HepG2 (cell line): Measurements from ENCODE around the gene MID2. TPM values are rescaled to one million over a fixed set of nuclear protein-coding genes. Genes with fewer than 3 reads are reported as not detected.

Experiments
- ATAC-seq: fragments of 200-7000 bp; cut with Tn5 transposase; 3 replicates; pipeline ENCODE4 v1.9.1; 2020; ENCODE audit warnings: mild to moderate bottlenecking, moderate library complexity
- BruUV-seq: library from RNA; stranded (reverse); fragments of 400-500 nt; replicated peaks from 2 replicates; lab custom pipeline; 2021; lab: Mats Ljungman, UMichigan
- CTCF ChIA-PET: fragments of 300-600 bp; formaldehyde crosslinking; extraction: SDS; loops from one replicate; lab custom pipeline; 2021; ENCODE audit warnings: low total read pairs, inconsistent platforms, low intra/inter-chr PET ratio; lab: Yijun Ruan, JAX
- POLR2A ChIA-PET: fragments of 350-600 bp; sonication (Branson Sonifier 250); formaldehyde crosslinking; loops from one replicate; lab custom pipeline; 2020; ENCODE audit warnings: antibody characterized with exemption, inconsistent platforms; lab: Yijun Ruan, JAX
- DNase-seq: peaks from one replicate; pipeline ENCODE4 v3.0.0-alpha.2; 2015; ENCODE audit warnings: low spot score
- FAIRE-seq: peaks from 3 replicates; lab custom pipeline; 2011; peaks lifted over from hg19 to GRCh38; lab: Jason Lieb, UNC
- H2AFZ ChIP-seq: one replicate; pipeline ENCODE4 v1.6.1; 2011; ENCODE audit warnings: low read length, inconsistent platforms
- H3K27ac ChIP-seq: fragments of 300-600 bp; 3 replicates; pipeline ENCODE4 v1.8.0; 2011; ENCODE audit warnings: mixed run types, mild to moderate bottlenecking, mixed read lengths, low read length, inconsistent platforms; ENCODE audit not compliant: insufficient read depth; ENCODE audit errors: extremely low read length
- H3K27me3 ChIP-seq, 2 experiments: fragments of 200-600 bp in 1 of 2; 2 replicates in 1 of 2; 3 replicates in 1 of 2; pipeline versions ENCODE4 v1.6.0 to v1.8.0; 2011; ENCODE audit warnings: low read length in 2 of 2, mild to moderate bottlenecking in 2 of 2, moderate library complexity in 2 of 2, inconsistent platforms in 1 of 2; ENCODE audit not compliant: insufficient read depth in 2 of 2, control insufficient read depth in 1 of 2
- H3K36me3 ChIP-seq, 2 experiments: fragments of 200-600 bp in 1 of 2; replicated peaks in 1 of 2; 2 replicates in 1 of 2; 3 replicates in 1 of 2; pipeline versions ENCODE4 v1.5.1 to v1.8.0; 2011; ENCODE audit warnings: low read length in 2 of 2, inconsistent platforms in 1 of 2; ENCODE audit not compliant: insufficient read depth in 2 of 2, control insufficient read depth in 1 of 2
- H3K4me1 ChIP-seq: 2 replicates; pipeline ENCODE4 v1.5.1; 2012; ENCODE audit warnings: low read length, inconsistent platforms; ENCODE audit not compliant: insufficient read depth
- H3K4me2 ChIP-seq: 2 replicates; pipeline ENCODE4 v1.6.0; 2011; ENCODE audit warnings: low read depth, low read length, inconsistent platforms
- H3K4me3 ChIP-seq, 3 experiments: fragments of 200-600 bp in 1 of 3; sonication (generic), shearing (Covaris generic) in 1 of 3; replicated peaks in 1 of 3; 2 replicates each; pipeline ENCODE4 v1.5.1; 2011 to 2016; ENCODE audit warnings: low read length in 3 of 3, inconsistent platforms in 2 of 3, low read depth in 2 of 3, mild to moderate bottlenecking in 2 of 3, control low read depth in 1 of 3, mixed read lengths in 1 of 3; ENCODE audit not compliant: insufficient read depth in 1 of 3
- H3K79me2 ChIP-seq: one replicate; pipeline ENCODE4 v1.6.1; 2011; ENCODE audit warnings: low read length, inconsistent platforms; ENCODE audit not compliant: insufficient read depth
- H3K9ac ChIP-seq: 2 replicates; pipeline ENCODE4 v1.6.0; 2011; ENCODE audit warnings: mild to moderate bottlenecking, low read depth, low read length, inconsistent platforms; ENCODE audit not compliant: insufficient read depth
- H3K9me3 ChIP-seq: 2 replicates; pipeline ENCODE4 v1.5.1; 2012; ENCODE audit warnings: mild to moderate bottlenecking, low read length
- H4K20me1 ChIP-seq: 2 replicates; pipeline ENCODE4 v1.6.0; 2011; ENCODE audit warnings: inconsistent platforms, mild to moderate bottlenecking, low read length, moderate library complexity; ENCODE audit not compliant: insufficient read depth
- CREB1 ChIP-seq, 2 experiments: fragments of 450-650 bp in 1 of 2; IDR thresholded peaks; 2 replicates each; pipeline ENCODE4 v1.6.1; 2016 to 2017; ENCODE audit warnings: control low read depth in 1 of 2, mild to moderate bottlenecking in 1 of 2, missing compliant biosample characterization in 1 of 2, missing genetic modification characterization in 1 of 2
- E2F1 ChIP-seq: sonication (generic); formaldehyde crosslinking; IDR thresholded peaks from 2 replicates; pipeline ENCODE4 v1.5.0; 2020; ENCODE audit warnings: missing genetic modification reagents
- FOSL2 ChIP-seq: sonication (generic); formaldehyde crosslinking; IDR thresholded peaks from 2 replicates; pipeline ENCODE4 v1.4.0; 2020; ENCODE audit warnings: missing genetic modification reagents
- HDAC1 ChIP-seq: sonication (generic); formaldehyde crosslinking; IDR thresholded peaks from 2 replicates; pipeline ENCODE4 v1.5.1; 2020; ENCODE audit warnings: mild to moderate bottlenecking, missing genetic modification reagents
- JUND ChIP-seq: sonication (generic); formaldehyde crosslinking; IDR thresholded peaks from 2 replicates; pipeline ENCODE4 v1.8.0; 2022; ENCODE audit warnings: mild to moderate bottlenecking, missing genetic modification reagents
- KAT2B ChIP-seq: fragments of 150-350 bp; IDR thresholded peaks from 2 replicates; pipeline ENCODE4 v1.6.1; 2014; ENCODE audit warnings: low read depth, low read length, borderline replicate concordance
- KAT8 ChIP-seq: IDR thresholded peaks from 2 replicates; pipeline ENCODE4 v1.6.1; 2016; ENCODE audit warnings: missing genetic modification reagents, missing compliant biosample characterization
- KLF6 ChIP-seq: IDR thresholded peaks from 2 replicates; pipeline ENCODE4 v1.8.0; 2016; ENCODE audit warnings: missing biosample characterization, missing genetic modification reagents
- KMT2B ChIP-seq: IDR thresholded peaks from 2 replicates; pipeline ENCODE4 v1.6.1; 2016; ENCODE audit warnings: missing genetic modification reagents, missing compliant biosample characterization
- MXD3 ChIP-seq: IDR thresholded peaks from 2 replicates; pipeline ENCODE4 v1.6.1; 2016; ENCODE audit warnings: mild to moderate bottlenecking, missing biosample characterization, missing genetic modification reagents
- RARA ChIP-seq: IDR thresholded peaks from 2 replicates; pipeline ENCODE4 v1.6.1; 2016; ENCODE audit warnings: missing genetic modification reagents, missing compliant biosample characterization
- RXRB ChIP-seq: IDR thresholded peaks from 2 replicates; pipeline ENCODE4 v1.6.1; 2016; ENCODE audit warnings: borderline replicate concordance, missing genetic modification reagents, missing compliant biosample characterization
- XBP1 ChIP-seq: sonication (generic); formaldehyde crosslinking; IDR thresholded peaks from 2 replicates; pipeline ENCODE4 v1.5.0; 2020; ENCODE audit warnings: missing genetic modification reagents
- ZKSCAN8 ChIP-seq: IDR thresholded peaks from 2 replicates; pipeline ENCODE4 v1.6.1; 2016; ENCODE audit warnings: borderline replicate concordance, missing genetic modification reagents, missing compliant biosample characterization
- ZNF205 ChIP-seq: IDR thresholded peaks from 2 replicates; pipeline ENCODE4 v1.6.1; 2018; ENCODE audit warnings: missing biosample characterization, missing genetic modification reagents
- ZNF275 ChIP-seq: sonication (generic); formaldehyde crosslinking; IDR thresholded peaks from 2 replicates; pipeline ENCODE4 v1.8.0; 2022; ENCODE audit warnings: missing genetic modification reagents, mild to moderate bottlenecking, inconsistent platforms, borderline replicate concordance
- ZNF615 ChIP-seq: sonication (generic); formaldehyde crosslinking; IDR thresholded peaks from 2 replicates; pipeline ENCODE4 v1.5.0; 2020; ENCODE audit warnings: mild to moderate bottlenecking, missing genetic modification reagents, borderline replicate concordance
- ZNF644 ChIP-seq: IDR thresholded peaks from 2 replicates; pipeline ENCODE4 v1.6.1; 2016; ENCODE audit warnings: low read depth
- WGBS: methylation state at CpG from one replicate; pipeline ENCODE4 v1.1.6; 2017; ENCODE audit warnings: low lambda C conversion rate; 5-methylcytosine and 5-hydroxymethylcytosine counted together
- in situ Hi-C: cut with HindIII; loops from 2 replicates; pipeline ENCODE4 v1.10.0; 2017; ENCODE audit warnings: low pct_unique_long_range_greater_than_20kb; ENCODE audit not compliant: extremely low pct_ligation_motif_present
- intact Hi-C: fragments of 100-400 bp; cut with micrococcal nuclease; formaldehyde crosslinking; loops from one replicate; pipeline ENCODE4 v1.10.0; 2022; ENCODE audit not compliant: unreplicated experiment
- polyA plus RNA-seq, 8 experiments: library from polyadenylated mRNA; depleted of rRNA in 3 of 8; stranded (reverse) in 7 of 8; unstranded in 1 of 8; fragments of >200 nt; fragmentation: Illumina TruSeq in 4 of 8; extraction: Trizol in 4 of 8; gene quantifications; 2 replicates each; pipeline versions ENCODE4 v1.2.1 to v1.2.3, GENCODE V29; 2011 to 2016; ENCODE audit warnings: low read depth in 4 of 8, missing spikeins in 1 of 8, mixed read lengths in 1 of 8; ENCODE audit not compliant: insufficient read depth in 1 of 8
- total RNA-seq, 5 experiments: library from RNA; depleted of rRNA; stranded (reverse); fragments of >200 nt; fragmentation: Illumina TruSeq; extraction: Trizol; gene quantifications; 2 replicates each; pipeline ENCODE4 v1.2.3, GENCODE V29; 2016; ENCODE audit warnings: low read depth in 1 of 5
- TF ChIP-seq, protein P1 (sequence below): sonication (generic); formaldehyde crosslinking; IDR thresholded peaks from 2 replicates; pipeline ENCODE4 v1.5.1; 2020; ENCODE audit warnings: mild to moderate bottlenecking, missing genetic modification reagents, borderline replicate concordance

Gene MID2
- total and polyA plus RNA-seq, 2 of the 13 experiments (the other 11 are each of a cell fraction or from before 2014, with no cell fraction given), result 0.05 to 0.09 TPM

- in situ Hi-C loops, result no loop called here
- POLR2A ChIA-PET, result no interaction called here
- H3K27me3 ChIP-seq, result no peaks in the 10 kb centered on the region
- no TSS peak for BruUV-seq
- no peak overlapping the region for H3K4me3 ChIP-seq
- no peak overlapping the region for H2AFZ ChIP-seq
- FAIRE-seq, result no peak
- H3K27ac ChIP-seq, result no peak overlapping the region
- DNase-seq, result peak; percentile 16
- H3K4me1 ChIP-seq, result no peaks in the 10 kb centered on the region
- no peaks in the 10 kb centered on the region for H3K79me2 ChIP-seq
- H3K9ac ChIP-seq, result no peak overlapping the region
- no peaks in the 10 kb centered on the region for H3K36me3 ChIP-seq
- peak; percentile 31; the same call in 2 of the 3 replicates for ATAC-seq
- intact Hi-C loops, result no loop called here
- H4K20me1 ChIP-seq, result no peaks in the 10 kb centered on the region
- H3K4me2 ChIP-seq, result no peak overlapping the region
- no peaks in the 10 kb centered on the region for H3K9me3 ChIP-seq
- WGBS, result 14% methylated on average over 2 of the region's 3 CpGs
- CTCF ChIA-PET, result no interaction called here
- TF ChIP-seq ZNF644 (CRISPR knock-in tag), result peak; percentile 93
- TF ChIP-seq JUND (CRISPR knock-in tag), result peak; percentile 50; the same call in 1 of the 2 replicates
- TF ChIP-seq ZKSCAN8 (CRISPR knock-in tag), result no peak
- TF ChIP-seq, protein P1, sequence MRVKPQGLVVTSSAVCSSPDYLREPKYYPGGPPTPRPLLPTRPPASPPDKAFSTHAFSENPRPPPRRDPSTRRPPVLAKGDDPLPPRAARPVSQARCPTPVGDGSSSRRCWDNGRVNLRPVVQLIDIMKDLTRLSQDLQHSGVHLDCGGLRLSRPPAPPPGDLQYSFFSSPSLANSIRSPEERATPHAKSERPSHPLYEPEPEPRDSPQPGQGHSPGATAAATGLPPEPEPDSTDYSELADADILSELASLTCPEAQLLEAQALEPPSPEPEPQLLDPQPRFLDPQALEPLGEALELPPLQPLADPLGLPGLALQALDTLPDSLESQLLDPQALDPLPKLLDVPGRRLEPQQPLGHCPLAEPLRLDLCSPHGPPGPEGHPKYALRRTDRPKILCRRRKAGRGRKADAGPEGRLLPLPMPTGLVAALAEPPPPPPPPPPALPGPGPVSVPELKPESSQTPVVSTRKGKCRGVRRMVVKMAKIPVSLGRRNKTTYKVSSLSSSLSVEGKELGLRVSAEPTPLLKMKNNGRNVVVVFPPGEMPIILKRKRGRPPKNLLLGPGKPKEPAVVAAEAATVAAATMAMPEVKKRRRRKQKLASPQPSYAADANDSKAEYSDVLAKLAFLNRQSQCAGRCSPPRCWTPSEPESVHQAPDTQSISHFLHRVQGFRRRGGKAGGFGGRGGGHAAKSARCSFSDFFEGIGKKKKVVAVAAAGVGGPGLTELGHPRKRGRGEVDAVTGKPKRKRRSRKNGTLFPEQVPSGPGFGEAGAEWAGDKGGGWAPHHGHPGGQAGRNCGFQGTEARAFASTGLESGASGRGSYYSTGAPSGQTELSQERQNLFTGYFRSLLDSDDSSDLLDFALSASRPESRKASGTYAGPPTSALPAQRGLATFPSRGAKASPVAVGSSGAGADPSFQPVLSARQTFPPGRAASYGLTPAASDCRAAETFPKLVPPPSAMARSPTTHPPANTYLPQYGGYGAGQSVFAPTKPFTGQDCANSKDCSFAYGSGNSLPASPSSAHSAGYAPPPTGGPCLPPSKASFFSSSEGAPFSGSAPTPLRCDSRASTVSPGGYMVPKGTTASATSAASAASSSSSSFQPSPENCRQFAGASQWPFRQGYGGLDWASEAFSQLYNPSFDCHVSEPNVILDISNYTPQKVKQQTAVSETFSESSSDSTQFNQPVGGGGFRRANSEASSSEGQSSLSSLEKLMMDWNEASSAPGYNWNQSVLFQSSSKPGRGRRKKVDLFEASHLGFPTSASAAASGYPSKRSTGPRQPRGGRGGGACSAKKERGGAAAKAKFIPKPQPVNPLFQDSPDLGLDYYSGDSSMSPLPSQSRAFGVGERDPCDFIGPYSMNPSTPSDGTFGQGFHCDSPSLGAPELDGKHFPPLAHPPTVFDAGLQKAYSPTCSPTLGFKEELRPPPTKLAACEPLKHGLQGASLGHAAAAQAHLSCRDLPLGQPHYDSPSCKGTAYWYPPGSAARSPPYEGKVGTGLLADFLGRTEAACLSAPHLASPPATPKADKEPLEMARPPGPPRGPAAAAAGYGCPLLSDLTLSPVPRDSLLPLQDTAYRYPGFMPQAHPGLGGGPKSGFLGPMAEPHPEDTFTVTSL (CRISPR knock-in tag), result no peak
- no peak for TF ChIP-seq KMT2B (CRISPR knock-in tag)
- no peak for TF ChIP-seq ZNF615 (CRISPR knock-in tag)
- TF ChIP-seq RARA (CRISPR knock-in tag), result 0 out of 2 replicates have a peak, but pooled peaks have one; percentile 22
- TF ChIP-seq ZNF275 (CRISPR knock-in tag), result no peak
- no peak for TF ChIP-seq KAT2B
- no peak for TF ChIP-seq KAT8 (CRISPR knock-in tag)
- 0 out of 2 replicates have a peak, but pooled peaks have one; percentile 19 for TF ChIP-seq RXRB (CRISPR knock-in tag)
- no peak for TF ChIP-seq E2F1
- TF ChIP-seq ZNF205 (CRISPR knock-in tag), result no peak
- no peak for TF ChIP-seq KLF6 (CRISPR knock-in tag)
- TF ChIP-seq FOSL2 (CRISPR knock-in tag), result peak; percentile 91
- TF ChIP-seq HDAC1 (CRISPR knock-in tag), result no peak
- peak; percentile 4; the same call in 1 of the 2 replicates for TF ChIP-seq CREB1 (IDR thresholded peaks at IDR 0.05)
- TF ChIP-seq CREB1 (CRISPR knock-in tag; IDR thresholded peaks at IDR 0.05), result no peak
- no peak for TF ChIP-seq MXD3 (CRISPR knock-in tag)
- no peak for TF ChIP-seq XBP1 (CRISPR knock-in tag)
These were observed 114.4 kb downstream of the MID2 start for GRCh38 chrX:107940095-107940494.
